ENCODE data around the gene PCDHA12.
"Not testable (repeated sequence)": the region's sequence is repeated elsewhere in the genome, so short reads cannot be mapped to it uniquely, and the experiment has no call there.

The PCDHA12 gene, protein sequence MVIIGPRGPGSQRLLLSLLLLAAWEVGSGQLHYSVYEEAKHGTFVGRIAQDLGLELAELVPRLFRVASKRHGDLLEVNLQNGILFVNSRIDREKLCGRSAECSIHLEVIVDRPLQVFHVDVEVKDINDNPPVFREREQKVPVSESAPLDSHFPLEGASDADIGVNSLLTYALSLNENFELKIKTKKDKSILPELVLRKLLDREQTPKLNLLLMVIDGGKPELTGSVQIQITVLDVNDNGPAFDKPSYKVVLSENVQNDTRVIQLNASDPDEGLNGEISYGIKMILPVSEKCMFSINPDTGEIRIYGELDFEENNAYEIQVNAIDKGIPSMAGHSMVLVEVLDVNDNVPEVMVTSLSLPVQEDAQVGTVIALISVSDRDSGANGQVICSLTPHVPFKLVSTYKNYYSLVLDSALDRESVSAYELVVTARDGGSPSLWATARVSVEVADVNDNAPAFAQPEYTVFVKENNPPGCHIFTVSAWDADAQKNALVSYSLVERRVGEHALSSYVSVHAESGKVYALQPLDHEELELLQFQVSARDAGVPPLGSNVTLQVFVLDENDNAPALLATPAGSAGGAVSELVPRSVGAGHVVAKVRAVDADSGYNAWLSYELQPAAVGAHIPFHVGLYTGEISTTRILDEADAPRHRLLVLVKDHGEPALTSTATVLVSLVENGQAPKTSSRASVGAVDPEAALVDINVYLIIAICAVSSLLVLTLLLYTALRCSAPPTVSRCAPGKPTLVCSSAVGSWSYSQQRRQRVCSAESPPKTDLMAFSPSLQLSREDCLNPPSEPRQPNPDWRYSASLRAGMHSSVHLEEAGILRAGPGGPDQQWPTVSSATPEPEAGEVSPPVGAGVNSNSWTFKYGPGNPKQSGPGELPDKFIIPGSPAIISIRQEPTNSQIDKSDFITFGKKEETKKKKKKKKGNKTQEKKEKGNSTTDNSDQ

DNA sequence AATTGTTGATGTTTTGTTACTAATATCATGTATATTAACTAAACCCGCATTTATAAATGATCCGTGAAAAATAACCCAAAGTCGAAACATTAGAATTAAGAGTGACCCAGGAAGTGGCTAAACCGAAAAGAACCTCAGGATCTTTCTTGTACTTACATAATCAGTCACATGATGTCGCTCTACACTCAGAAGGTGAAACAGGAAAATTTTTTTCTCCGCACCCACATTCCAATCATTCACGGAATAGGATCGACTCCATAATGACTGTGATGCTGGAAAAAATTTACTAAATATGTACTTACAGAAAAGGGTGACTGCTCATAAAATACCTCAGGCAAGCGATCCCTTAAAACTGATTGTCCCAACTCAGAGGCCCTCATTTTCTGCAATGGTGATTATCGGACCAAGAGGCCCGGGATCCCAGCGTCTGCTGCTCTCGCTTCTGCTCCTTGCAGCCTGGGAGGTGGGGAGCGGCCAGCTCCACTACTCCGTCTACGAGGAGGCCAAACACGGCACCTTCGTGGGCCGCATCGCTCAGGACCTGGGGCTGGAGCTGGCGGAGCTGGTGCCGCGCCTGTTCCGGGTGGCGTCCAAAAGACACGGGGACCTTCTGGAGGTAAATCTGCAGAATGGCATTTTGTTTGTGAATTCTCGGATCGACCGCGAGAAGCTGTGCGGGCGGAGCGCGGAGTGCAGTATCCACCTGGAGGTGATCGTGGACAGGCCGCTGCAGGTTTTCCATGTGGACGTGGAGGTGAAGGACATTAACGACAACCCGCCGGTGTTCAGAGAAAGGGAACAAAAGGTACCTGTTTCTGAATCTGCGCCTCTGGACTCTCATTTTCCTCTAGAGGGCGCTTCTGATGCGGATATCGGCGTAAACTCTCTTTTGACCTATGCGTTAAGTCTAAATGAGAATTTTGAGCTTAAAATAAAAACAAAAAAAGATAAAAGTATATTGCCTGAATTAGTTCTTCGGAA is at the start of gene PCDHA12:
Gene PCDHA12, plus strand, starts transcription at position 224 of the 981 bp plus-strand sequence. Its CDS starts 165 bp downstream, at position 389.
- no peak for DNase-seq (ENCODE audit: low spot score)

DNA sequence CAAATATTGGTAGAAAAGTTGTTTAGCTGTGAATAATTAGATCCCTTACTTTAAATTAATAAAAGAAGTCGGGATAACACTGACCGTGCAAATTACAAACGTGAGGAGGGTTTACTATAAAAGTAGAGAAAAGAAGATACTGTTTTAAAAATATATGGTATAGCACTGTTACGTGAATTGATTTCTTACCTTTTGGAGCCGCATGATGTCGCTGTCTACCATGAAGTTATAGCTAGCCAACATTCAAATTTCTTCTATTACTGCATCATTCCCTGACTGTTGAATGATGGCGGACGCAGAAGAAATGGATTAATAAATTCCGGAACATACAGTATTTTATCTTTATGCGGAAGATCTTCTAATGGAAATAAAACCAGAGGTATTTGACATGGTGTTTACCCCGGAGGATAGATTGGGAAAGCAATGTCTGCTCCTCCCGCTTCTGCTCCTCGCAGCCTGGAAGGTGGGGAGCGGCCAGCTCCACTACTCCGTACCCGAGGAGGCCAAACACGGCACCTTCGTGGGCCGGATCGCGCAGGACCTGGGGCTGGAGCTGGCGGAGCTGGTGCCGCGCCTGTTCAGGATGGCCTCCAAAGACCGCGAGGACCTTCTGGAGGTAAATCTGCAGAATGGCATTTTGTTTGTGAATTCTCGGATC is 47.3 kb upstream of the PCDHA12 start, which contains the start of gene PCDHA6:
Gene PCDHA6, plus strand, starts transcription at position 257 of the 658 bp plus-strand sequence. Its CDS starts 132 bp downstream, at position 389.
- DNase-seq (ENCODE audit: low spot score) = no peak

DNA sequence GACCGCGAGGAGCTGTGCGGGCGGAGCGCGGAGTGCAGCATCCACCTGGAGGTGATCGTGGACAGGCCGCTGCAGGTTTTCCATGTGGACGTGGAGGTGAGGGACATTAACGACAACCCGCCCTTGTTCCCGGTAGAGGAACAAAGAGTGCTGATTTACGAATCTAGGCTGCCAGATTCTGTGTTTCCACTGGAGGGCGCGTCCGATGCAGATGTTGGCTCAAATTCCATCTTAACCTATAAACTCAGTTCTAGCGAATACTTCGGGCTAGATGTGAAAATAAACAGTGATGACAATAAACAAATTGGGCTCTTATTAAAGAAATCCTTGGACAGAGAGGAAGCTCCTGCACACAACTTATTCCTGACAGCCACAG is 46.8 kb upstream of the PCDHA12 start:
- no peak for DNase-seq (ENCODE audit: low spot score)

DNA sequence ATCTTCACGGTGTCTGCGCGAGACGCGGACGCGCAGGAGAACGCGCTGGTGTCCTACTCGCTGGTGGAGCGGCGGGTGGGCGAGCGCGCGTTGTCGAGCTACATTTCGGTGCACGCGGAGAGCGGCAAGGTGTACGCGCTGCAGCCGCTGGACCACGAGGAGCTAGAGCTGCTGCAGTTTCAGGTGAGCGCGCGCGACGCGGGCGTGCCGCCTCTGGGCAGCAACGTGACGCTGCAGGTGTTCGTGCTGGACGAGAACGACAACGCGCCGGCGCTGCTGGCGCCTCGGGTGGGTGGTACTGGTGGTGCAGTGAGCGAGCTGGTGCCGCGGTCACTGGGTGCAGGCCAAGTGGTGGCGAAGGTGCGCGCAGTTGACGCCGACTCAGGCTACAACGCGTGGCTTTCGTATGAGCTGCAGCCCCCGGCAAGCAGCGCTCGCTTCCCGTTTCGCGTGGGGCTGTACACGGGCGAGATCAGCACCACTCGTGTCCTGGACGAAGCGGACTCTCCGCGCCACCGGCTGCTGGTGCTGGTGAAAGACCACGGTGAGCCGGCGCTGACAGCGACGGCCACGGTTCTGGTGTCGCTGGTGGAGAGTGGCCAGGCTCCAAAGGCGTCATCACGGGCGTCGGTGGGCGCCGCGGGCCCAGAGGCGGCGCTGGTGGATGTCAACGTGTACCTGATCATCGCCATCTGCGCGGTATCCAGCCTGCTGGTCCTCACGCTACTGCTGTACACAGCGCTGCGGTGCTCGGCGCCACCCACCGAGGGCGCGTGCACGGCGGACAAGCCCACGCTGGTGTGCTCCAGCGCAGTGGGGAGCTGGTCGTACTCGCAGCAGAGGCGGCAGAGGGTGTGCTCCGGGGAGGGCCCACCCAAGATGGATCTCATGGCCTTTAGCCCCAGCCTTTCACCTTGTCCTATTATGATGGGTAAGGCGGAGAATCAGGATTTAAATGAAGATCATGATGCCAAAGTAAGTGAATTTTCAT is 45.3 kb upstream of the PCDHA12 start:
- DNase-seq (ENCODE audit: low spot score) = not testable (repeated sequence)

DNA sequence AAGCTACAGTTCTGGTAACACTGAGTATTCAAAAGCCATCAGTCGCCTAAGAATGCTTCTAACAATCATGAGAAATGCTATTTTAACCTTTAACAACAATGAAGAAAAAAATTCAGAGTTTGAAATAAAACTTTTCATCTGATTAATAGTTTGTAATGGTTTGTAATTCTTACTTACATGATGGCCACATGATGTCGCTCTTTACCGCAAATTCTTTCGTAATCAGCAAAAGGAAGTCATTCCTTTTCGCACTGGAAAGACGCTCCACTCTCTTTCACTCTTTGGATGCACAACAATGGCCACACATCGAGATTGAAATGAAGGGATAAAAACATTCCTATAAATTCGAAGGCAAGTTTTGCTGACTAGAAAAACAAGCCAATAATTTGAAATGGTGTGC is 41.1 kb upstream of the PCDHA12 start, which contains the start of gene PCDHA7:
Gene PCDHA7, plus strand, starts transcription at position 277 of the 400 bp plus-strand sequence. Its CDS starts 115 bp downstream, at position 392.
- no peak for DNase-seq (ENCODE audit: low spot score)

DNA sequence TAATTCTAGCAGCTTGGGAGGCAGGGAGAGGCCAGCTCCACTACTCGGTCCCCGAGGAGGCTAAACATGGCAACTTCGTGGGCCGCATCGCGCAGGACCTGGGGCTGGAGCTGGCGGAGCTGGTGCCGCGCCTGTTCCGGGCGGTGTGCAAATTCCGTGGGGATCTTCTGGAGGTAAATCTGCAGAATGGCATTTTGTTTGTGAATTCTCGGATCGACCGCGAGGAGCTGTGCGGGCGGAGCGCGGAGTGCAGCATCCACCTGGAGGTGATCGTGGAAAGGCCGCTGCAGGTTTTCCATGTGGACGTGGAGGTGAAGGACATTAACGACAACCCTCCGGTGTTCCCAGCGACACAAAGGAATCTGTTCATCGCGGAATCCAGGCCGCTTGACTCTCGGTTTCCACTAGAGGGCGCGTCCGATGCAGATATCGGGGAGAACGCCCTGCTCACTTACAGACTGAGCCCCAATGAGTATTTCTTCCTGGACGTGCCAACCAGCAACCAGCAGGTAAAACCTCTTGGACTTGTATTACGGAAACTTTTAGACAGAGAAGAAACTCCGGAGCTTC is 40.6 kb upstream of the PCDHA12 start:
- DNase-seq (ENCODE audit: low spot score) = not testable (repeated sequence)

DNA sequence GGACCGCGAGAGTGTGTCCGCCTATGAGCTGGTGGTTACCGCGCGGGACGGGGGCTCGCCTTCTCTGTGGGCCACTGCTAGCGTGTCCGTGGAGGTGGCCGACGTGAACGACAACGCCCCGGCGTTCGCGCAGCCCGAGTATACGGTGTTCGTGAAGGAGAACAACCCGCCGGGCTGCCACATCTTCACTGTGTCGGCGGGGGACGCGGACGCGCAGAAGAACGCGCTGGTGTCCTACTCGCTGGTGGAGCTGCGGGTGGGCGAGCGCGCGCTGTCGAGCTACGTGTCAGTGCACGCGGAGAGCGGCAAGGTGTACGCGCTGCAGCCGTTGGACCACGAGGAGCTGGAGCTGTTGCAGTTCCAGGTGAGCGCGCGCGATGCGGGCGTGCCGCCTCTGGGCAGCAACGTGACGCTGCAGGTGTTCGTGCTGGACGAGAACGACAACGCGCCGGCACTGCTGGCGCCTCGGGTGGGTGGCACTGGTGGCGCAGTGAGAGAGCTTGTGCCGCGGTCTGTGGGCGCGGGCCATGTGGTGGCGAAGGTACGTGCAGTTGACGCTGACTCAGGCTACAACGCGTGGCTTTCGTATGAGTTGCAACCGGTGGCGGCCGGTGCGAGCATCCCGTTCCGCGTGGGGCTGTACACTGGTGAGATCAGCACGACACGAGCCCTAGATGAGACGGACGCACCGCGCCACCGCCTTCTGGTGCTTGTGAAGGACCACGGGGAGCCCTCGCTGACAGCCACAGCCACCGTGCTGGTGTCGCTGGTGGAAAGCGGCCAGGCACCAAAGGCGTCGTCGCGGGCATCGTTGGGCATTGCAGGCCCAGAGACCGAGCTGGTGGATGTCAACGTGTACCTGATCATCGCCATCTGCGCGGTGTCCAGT is 39.2 kb upstream of the PCDHA12 start:
- DNase-seq (ENCODE audit: low spot score) = no peak

DNA sequence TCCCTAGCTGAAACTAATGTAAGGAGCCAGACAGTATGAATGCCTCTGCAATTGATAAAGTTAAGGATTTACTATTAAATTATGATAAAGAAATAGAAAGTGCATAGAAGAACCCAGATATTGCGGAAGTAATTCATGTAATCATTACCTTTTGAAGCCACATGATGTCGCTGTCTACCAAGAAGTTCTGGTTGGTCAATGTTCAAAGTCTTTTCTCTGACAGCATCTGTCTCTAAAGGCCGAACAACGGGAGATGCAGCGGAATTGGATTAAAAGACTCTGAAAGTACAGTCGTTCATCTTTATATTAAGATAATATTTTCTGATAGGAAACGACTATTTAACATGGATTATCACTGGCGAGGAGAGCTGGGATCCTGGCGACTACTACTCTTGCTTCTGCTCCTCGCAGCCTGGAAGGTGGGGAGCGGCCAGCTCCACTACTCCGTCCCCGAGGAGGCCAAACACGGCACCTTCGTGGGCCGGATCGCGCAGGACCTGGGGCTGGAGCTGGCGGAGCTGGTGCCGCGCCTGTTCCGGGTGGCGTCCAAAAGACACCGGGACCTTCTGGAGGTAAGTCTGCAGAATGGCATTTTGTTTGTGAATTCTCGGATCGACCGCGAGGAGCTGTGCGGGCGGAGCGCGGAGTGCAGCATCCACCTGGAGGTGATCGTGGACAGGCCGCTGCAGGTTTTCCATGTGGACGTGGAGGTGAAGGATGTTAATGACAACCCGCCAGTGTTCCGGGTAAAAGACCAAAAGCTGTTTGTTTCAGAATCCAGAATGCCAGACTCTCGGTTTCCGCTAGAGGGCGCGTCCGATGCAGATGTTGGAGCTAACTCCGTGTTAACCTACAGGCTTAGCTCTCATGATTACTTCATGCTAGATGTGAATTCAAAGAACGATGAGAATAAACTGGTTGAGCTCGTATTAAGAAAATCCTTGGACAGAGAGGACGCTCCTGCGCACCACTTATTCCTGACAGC is 33.8 kb upstream of the PCDHA12 start, which contains the start of gene PCDHA8:
Gene PCDHA8, plus strand, starts transcription at position 210 of the 985 bp plus-strand sequence. Its CDS starts 135 bp downstream, at position 345.
- peak; percentile 4 for DNase-seq (ENCODE audit: low spot score)

DNA sequence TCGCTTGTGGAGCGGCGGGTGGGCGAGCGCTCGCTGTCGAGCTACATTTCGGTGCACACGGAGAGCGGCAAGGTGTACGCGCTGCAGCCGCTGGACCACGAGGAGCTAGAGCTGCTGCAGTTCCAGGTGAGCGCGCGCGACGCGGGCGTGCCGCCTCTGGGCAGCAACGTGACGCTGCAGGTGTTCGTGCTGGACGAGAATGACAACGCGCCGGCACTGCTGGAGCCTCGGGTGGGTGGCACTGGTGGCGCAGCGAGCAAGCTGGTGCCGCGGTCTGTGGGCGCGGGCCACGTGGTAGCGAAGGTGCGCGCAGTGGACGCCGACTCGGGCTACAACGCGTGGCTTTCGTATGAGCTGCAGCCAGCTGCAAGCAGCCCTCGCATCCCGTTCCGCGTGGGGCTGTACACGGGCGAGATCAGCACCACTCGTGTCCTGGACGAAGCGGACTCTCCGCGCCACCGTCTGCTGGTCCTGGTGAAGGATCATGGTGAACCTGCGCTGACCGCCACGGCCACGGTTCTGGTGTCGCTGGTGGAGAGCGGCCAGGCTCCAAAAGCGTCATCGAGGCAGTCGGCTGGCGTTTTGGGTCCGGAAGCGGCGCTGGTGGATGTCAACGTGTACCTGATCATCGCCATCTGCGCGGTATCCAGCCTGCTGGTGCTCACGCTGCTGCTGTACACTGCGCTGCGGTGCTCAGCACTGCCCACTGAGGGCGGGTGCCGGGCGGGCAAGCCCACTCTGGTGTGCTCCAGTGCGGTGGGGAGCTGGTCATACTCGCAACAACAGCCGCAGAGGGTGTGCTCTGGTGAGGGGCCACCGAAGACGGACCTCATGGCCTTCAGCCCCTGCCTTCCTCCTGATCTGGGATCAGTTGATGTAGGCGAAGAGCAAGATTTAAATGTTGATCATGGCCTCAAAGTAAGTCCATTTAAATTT is 32.0 kb upstream of the PCDHA12 start:
- no peak for DNase-seq (ENCODE audit: low spot score)

DNA sequence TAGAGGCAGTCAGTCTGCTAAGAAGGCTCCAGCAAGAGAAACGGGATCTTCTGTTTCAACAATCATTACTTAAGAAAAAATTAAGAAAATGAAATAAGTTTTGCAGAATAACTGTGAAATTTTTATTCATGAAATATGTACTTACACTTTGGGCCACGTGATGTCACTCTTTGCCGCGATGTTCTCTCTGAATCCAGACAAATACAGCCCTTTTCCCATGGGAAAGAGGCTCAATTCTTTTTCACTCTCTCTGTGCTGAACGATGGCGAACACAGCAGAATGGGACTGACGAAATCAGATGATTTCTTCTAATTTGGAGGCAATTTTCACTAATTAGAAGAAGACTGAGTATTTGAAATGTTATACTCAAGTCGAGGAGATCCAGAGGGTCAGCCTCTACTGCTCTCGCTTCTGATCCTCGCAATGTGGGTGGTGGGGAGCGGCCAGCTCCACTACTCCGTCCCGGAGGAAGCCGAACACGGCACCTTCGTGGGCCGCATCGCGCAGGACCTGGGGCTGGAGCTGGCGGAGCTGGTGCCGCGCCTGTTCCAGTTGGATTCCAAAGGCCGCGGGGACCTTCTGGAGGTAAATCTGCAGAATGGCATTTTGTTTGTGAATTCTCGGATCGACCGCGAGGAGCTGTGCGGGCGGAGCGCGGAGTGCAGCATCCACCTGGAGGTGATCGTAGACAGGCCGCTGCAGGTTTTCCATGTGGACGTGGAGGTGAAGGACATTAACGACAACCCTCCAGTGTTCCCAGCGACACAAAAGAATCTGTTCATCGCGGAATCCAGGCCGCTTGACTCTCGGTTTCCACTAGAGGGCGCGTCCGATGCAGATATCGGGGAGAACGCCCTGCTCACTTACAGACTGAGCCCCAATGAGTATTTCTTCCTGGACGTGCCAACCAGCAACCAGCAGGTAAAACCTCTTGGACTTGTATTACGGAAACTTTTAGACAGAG is 26.7 kb upstream of the PCDHA12 start, which contains the start of gene PCDHA9:
Gene PCDHA9, plus strand, starts transcription at position 244 of the 964 bp plus-strand sequence. Its CDS starts 114 bp downstream, at position 358.
- not testable (repeated sequence) for DNase-seq (ENCODE audit: low spot score)

DNA sequence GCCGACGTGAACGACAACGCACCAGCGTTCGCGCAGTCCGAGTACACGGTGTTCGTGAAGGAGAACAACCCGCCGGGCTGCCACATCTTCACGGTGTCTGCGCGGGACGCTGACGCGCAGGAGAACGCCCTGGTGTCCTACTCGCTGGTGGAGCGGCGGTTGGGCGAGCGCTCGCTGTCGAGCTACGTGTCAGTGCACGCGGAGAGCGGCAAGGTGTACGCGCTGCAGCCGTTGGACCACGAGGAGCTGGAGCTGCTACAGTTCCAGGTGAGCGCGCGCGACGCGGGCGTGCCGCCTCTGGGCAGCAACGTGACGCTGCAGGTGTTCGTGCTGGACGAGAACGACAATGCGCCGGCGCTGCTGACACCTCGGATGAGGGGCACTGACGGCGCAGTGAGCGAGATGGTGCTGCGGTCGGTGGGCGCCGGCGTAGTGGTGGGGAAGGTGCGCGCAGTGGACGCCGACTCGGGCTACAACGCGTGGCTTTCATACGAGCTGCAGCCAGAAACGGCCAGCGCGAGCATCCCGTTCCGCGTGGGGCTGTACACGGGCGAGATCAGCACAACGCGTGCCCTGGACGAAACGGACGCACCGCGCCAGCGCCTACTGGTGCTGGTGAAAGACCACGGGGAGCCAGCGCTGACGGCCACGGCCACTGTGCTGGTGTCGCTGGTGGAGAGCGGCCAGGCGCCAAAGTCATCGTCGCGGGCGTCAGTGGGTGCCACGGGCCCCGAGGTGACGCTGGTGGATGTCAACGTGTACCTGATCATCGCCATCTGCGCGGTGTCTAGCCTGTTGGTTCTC is 25.1 kb upstream of the PCDHA12 start:
- not testable (repeated sequence) for DNase-seq (ENCODE audit: low spot score)

DNA sequence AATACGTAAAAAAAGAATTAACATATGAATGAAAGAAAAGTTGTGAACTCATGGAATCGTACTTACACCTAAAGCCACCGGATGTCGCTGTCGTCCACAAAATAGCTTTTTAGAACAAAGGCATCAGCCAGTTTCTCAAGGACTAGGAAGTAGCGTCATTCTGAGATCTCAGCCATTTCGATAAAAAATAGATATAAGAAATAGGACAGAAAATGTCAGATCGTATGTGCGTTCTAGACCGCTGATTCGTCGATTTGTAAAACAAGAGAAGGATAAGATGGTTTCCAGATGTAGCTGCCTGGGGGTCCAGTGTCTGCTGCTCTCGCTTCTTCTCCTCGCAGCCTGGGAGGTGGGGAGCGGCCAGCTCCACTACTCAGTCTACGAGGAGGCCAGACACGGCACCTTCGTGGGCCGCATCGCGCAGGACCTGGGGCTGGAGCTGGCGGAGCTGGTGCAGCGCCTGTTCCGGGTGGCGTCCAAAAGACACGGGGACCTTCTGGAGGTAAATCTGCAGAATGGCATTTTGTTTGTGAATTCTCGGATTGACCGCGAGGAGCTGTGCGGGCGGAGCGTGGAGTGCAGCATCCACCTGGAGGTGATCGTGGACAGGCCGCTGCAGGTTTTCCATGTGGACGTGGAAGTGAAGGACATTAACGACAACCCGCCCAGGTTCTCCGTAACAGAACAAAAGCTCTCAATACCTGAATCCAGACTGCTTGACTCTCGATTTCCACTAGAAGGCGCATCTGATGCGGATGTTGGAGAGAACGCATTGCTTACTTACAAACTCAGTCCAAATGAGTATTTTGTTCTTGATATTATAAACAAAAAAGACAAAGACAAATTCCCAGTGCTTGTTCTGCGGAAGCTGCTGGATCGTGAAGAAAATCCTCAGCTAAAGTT is 19.1 kb upstream of the PCDHA12 start, which contains the start of gene PCDHA10:
Gene PCDHA10, plus strand, starts transcription at position 126 of the 903 bp plus-strand sequence. Its CDS starts 152 bp downstream, at position 278.
- DNase-seq (ENCODE audit: low spot score) = no peak

All from germinal center (tissue), 1 donor.